ENCODE data around the gene ATP1A3. TPM values are rescaled to one million over a fixed set of nuclear protein-coding genes. Genes with fewer than 3 reads are reported as not detected.

Gene ATP1A3
- polyA plus RNA-seq, 1 donor from 2014 or later, result 36.2 TPM

DNA sequence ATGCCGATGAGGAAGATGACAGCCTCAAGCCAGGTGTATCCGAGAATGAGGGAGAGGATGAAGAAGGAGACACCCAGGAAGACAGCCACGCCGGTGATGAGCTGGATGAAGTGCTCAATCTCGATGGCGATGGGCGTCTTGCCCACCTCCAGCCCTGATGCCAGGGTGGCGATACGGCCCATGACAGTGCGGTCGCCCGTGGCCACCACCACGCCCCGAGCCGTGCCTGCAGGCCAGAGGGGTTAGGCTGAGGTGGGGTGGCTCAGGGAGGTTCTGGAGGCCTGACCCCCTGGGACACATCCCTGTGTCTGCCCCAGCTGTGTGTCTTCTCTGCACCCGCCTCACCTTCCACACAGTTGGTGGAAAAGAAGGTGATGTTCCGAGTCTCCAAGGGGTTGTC is 9.1 kb downstream of the ATP1A3 start:
- peaks cover 8% of the 10 kb centered on the region for H3K36me3 ChIP-seq (ENCODE audit: insufficient read depth, low read length)

DNA sequence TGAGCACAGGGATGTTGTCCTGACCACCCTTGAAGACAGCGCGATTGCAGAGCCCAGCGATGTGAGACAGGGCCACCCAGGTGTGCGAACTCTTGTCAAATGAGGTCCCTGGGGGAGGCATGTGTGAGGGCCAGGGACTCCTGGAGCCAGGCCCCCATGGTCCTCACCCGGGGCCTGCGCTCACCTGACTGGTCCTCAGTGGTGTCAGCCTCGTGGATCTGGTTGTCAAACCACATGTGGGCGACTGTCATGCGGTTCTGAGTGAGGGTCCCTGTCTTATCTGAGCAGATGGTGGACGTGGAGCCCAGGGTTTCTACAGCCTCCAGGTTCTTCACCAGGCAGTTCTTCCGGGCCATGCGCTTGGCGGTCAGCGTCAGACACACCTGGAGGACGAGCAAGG is 12.3 kb downstream of the ATP1A3 start:
- H3K79me2 ChIP-seq (replicated peaks; ENCODE audit: insufficient read depth, low read length), result no peaks in the 10 kb centered on the region
- H3K9ac ChIP-seq (ENCODE audit: low read length), result no peak overlapping the region
- no peaks in the 10 kb centered on the region for H3K9me3 ChIP-seq (ENCODE audit: low read length)
- no peaks in the 10 kb centered on the region for H3K9me2 ChIP-seq (ENCODE audit: insufficient read depth, low read length)
- peaks cover 8% of the 10 kb centered on the region for H3K36me3 ChIP-seq (ENCODE audit: insufficient read depth, low read length)
- no peaks in the 10 kb centered on the region for H3F3A ChIP-seq (ENCODE audit: insufficient read depth, low read length, poor library complexity, severe bottlenecking)
- no peaks in the 10 kb centered on the region for H3K27me3 ChIP-seq (ENCODE audit: insufficient read depth, low read depth, low read length)
- no peak overlapping the region for H3K4me3 ChIP-seq (ENCODE audit: low read length)
- TF ChIP-seq MXI1 (conservative IDR thresholded peaks at IDR 0.05; ENCODE audit: poor library complexity, severe bottlenecking), result no peak
- no peak for TF ChIP-seq TAF1 (IDR thresholded peaks at IDR 0.05; ENCODE audit: low read depth)
- no peak for TF ChIP-seq EZH2 (IDR thresholded peaks at IDR 0.05; ENCODE audit: borderline replicate concordance, insufficient read depth, low read length, poor library complexity, severe bottlenecking)
- TF ChIP-seq RAD21 (conservative IDR thresholded peaks at IDR 0.05), result no peak
- TF ChIP-seq, protein P1, sequence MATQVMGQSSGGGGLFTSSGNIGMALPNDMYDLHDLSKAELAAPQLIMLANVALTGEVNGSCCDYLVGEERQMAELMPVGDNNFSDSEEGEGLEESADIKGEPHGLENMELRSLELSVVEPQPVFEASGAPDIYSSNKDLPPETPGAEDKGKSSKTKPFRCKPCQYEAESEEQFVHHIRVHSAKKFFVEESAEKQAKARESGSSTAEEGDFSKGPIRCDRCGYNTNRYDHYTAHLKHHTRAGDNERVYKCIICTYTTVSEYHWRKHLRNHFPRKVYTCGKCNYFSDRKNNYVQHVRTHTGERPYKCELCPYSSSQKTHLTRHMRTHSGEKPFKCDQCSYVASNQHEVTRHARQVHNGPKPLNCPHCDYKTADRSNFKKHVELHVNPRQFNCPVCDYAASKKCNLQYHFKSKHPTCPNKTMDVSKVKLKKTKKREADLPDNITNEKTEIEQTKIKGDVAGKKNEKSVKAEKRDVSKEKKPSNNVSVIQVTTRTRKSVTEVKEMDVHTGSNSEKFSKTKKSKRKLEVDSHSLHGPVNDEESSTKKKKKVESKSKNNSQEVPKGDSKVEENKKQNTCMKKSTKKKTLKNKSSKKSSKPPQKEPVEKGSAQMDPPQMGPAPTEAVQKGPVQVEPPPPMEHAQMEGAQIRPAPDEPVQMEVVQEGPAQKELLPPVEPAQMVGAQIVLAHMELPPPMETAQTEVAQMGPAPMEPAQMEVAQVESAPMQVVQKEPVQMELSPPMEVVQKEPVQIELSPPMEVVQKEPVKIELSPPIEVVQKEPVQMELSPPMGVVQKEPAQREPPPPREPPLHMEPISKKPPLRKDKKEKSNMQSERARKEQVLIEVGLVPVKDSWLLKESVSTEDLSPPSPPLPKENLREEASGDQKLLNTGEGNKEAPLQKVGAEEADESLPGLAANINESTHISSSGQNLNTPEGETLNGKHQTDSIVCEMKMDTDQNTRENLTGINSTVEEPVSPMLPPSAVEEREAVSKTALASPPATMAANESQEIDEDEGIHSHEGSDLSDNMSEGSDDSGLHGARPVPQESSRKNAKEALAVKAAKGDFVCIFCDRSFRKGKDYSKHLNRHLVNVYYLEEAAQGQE (IDR thresholded peaks at IDR 0.05; ENCODE audit: borderline replicate concordance), result no peak
- TF ChIP-seq, protein P2, sequence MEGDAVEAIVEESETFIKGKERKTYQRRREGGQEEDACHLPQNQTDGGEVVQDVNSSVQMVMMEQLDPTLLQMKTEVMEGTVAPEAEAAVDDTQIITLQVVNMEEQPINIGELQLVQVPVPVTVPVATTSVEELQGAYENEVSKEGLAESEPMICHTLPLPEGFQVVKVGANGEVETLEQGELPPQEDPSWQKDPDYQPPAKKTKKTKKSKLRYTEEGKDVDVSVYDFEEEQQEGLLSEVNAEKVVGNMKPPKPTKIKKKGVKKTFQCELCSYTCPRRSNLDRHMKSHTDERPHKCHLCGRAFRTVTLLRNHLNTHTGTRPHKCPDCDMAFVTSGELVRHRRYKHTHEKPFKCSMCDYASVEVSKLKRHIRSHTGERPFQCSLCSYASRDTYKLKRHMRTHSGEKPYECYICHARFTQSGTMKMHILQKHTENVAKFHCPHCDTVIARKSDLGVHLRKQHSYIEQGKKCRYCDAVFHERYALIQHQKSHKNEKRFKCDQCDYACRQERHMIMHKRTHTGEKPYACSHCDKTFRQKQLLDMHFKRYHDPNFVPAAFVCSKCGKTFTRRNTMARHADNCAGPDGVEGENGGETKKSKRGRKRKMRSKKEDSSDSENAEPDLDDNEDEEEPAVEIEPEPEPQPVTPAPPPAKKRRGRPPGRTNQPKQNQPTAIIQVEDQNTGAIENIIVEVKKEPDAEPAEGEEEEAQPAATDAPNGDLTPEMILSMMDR (IDR thresholded peaks at IDR 0.05; ENCODE audit: poor library complexity, severe bottlenecking), result no peak
- no peak for TF ChIP-seq SMC3 (conservative IDR thresholded peaks at IDR 0.05; ENCODE audit: poor library complexity)
- no peak for TF ChIP-seq EP300 (conservative IDR thresholded peaks at IDR 0.05; ENCODE audit: poor library complexity, severe bottlenecking)
- no peak for TF ChIP-seq POLR2AphosphoS5 (IDR thresholded peaks at IDR 0.05)
- no peak overlapping the region for H3K4me2 ChIP-seq (ENCODE audit: low read length)
- H2AFZ ChIP-seq (ENCODE audit: low read depth, low read length), result no peak overlapping the region
- H3K27ac ChIP-seq (ENCODE audit: low read length), result no peak overlapping the region
- no peaks in the 10 kb centered on the region for H4K20me1 ChIP-seq (ENCODE audit: insufficient read depth)

More for the DNA sequence above, 9.1 kb downstream of the ATP1A3 start:
- no peaks in the 10 kb centered on the region for H4K20me1 ChIP-seq (ENCODE audit: insufficient read depth)
- H3K27ac ChIP-seq (ENCODE audit: low read length), result no peak overlapping the region
- H3K79me2 ChIP-seq (replicated peaks; ENCODE audit: insufficient read depth, low read length), result peaks cover 5% of the 10 kb centered on the region
- H3K9ac ChIP-seq (ENCODE audit: low read length), result no peak overlapping the region
- no peaks in the 10 kb centered on the region for H3K9me2 ChIP-seq (ENCODE audit: insufficient read depth, low read length)
- no peak overlapping the region for H2AFZ ChIP-seq (ENCODE audit: low read depth, low read length)
- H3K4me3 ChIP-seq (ENCODE audit: low read length), result no peak overlapping the region
- TF ChIP-seq POLR2AphosphoS5 (IDR thresholded peaks at IDR 0.05), result no peak
- TF ChIP-seq EP300 (conservative IDR thresholded peaks at IDR 0.05; ENCODE audit: poor library complexity, severe bottlenecking), result no peak
- no peak for TF ChIP-seq EZH2 (IDR thresholded peaks at IDR 0.05; ENCODE audit: borderline replicate concordance, insufficient read depth, low read length, poor library complexity, severe bottlenecking)
- TF ChIP-seq, protein P1 (IDR thresholded peaks at IDR 0.05; ENCODE audit: borderline replicate concordance), result no peak
- no peak for TF ChIP-seq RAD21 (conservative IDR thresholded peaks at IDR 0.05)
- TF ChIP-seq TAF1 (IDR thresholded peaks at IDR 0.05; ENCODE audit: low read depth), result no peak
- TF ChIP-seq MXI1 (conservative IDR thresholded peaks at IDR 0.05; ENCODE audit: poor library complexity, severe bottlenecking), result no peak
- TF ChIP-seq SMC3 (conservative IDR thresholded peaks at IDR 0.05; ENCODE audit: poor library complexity), result no peak
- TF ChIP-seq, protein P2 (IDR thresholded peaks at IDR 0.05; ENCODE audit: poor library complexity, severe bottlenecking), result no peak
- H3K9me3 ChIP-seq (ENCODE audit: low read length), result no peaks in the 10 kb centered on the region
- H3K4me2 ChIP-seq (ENCODE audit: low read length), result no peak overlapping the region
- no peaks in the 10 kb centered on the region for H3K27me3 ChIP-seq (ENCODE audit: insufficient read depth, low read depth, low read length)
- H3F3A ChIP-seq (ENCODE audit: insufficient read depth, low read length, poor library complexity, severe bottlenecking), result no peaks in the 10 kb centered on the region
